CMK (cell line): ENCODE measurements around the gene SERGEF.
"Not testable (repeated sequence)": the region's sequence is repeated elsewhere in the genome, so short reads cannot be mapped to it uniquely, and the experiment has no call there.

Experiments
- DNase-seq: peaks from one replicate; pipeline ENCODE4 v3.0.0-alpha.2; 2010; ENCODE audit warnings: low read depth

SERGEF gene

DNA sequence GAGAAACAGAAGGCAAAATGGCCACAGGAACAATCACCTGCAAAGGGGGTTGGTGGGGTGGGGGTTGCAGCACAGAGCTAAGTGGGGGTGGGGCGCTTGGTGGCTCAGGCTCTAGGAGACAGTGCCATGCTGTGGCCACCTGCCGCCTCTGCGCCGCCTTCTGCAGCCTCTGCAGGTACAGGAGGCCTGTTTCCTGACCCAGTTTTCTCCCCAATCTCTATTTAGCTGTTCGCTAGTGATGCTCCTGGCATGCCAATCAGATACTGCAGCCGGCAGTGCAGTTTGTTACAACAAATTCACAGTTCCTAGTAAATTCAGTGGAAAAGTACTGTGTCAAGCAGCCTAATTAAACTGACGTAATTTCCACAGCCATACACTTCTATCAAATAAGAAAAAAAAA lies 106.4 kb downstream of the SERGEF start:
- DNase-seq = no peak

DNA sequence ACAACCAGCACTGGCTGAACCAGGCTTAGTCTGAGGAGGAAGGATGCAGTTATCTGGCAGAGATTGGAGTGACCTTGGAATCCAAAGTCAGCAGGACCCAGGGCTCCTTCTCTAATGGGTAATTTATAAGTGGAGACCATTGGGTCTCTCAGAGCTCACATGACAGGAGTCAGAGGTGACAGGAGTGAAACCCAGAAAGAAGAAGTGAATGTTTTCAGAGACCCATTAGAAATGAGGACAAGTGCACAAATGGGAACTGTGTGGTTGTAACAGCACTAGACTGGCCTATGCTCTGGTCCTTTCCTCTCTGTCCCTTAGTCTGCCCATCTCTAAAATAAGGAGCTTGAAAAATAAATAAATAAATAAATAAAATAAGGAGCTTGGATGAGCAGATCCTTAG lies 107.4 kb downstream of the SERGEF start:
- no peak for DNase-seq

DNA sequence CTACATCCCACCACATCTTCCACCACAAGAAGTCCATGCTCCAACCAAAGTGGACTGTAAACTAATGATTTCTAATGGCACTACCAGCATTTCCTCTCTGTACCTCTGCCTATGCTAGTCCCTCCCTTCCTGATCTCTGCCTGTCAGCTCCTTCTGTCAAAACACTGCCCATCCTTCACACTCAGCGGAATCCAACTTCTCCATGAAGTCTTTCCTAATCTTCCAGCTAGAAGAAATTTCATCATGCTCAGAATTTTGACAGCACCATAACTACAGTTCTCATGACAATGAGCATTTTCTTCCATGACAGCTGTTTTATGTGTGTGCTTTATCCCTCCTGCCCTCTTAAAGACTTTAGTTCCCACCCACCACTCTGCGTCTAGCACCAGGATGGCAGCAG lies 111.4 kb downstream of the SERGEF start:
- no peak for DNase-seq

- DNase-seq = no peak
These were observed 114.1 kb downstream of the SERGEF start for GRCh38 chr11:17898782-17899181.

DNA sequence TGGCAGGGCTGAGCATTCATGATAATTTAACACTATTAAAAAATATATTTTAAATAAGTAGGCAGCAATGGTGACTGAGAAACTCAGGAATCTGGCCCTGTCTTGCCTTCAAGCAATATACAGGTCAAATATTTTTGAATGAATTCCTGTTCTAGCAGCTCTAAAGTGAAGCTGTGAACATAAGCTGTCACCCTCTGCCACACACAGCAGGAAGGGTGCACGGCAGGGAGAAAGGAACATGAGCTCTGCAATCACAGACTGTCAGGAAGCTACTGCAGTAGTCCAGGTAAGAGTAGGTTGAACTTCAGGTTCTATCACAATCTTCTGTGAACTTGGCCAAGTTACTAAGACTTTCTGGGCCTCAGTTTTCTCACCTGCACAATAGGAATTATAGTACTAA lies 114.8 kb downstream of the SERGEF start:
- no peak for DNase-seq

GRCh38 chr11:17897495-17897894 lies 115.4 kb downstream of the SERGEF start:
- no peak for DNase-seq

DNA sequence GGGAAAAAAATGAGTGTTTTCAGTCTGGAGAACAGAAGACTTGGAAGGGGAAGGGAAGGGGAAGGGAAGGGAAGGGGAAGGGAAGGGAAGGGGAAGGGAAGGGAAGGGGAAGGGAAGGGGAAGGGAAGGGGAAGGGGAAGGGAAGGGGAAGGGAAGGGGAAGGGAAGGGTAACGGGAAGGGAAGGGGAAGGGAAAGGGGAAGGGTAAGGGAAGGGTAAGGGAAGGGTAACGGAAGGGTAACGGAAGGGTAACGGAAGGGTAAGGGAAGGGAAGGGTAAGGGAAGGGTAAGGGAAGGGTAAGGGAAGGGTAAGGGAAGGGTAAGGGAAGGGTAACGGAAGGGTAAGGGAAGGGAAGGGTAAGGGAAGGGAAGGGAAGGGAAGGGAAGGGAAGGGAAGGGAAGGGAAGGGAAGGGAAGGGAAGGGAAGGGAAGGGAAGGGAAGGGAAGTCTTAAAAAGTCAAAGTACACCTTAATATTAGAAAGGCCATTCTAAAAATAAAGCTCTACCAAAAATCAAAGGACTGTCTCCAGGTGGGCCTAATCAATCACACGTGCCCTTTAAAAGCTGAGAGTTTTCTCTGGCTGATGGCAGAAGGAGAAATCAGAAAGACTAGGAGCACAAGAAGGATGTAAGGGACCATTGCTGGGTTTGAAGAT lies 116.2 kb downstream of the SERGEF start:
- not testable (repeated sequence) for DNase-seq

- no peak for DNase-seq
These were observed 117.8 kb downstream of the SERGEF start for GRCh38 chr11:17894929-17895658.

GRCh38 chr11:17892409-17892808 lies 120.4 kb downstream of the SERGEF start:
- no peak for DNase-seq

GRCh38 chr11:17890325-17890724 lies 122.5 kb downstream of the SERGEF start:
- no peak for DNase-seq

- no peak for DNase-seq
These were observed 125.1 kb downstream of the SERGEF start for GRCh38 chr11:17887779-17888178.

- no peak for DNase-seq
These were observed 128.9 kb downstream of the SERGEF start for GRCh38 chr11:17883946-17884345.

- no peak for DNase-seq
These were observed 129.8 kb downstream of the SERGEF start for GRCh38 chr11:17883057-17883456.

GRCh38 chr11:17878743-17879142 lies 134.1 kb downstream of the SERGEF start:
- no peak for DNase-seq

DNA sequence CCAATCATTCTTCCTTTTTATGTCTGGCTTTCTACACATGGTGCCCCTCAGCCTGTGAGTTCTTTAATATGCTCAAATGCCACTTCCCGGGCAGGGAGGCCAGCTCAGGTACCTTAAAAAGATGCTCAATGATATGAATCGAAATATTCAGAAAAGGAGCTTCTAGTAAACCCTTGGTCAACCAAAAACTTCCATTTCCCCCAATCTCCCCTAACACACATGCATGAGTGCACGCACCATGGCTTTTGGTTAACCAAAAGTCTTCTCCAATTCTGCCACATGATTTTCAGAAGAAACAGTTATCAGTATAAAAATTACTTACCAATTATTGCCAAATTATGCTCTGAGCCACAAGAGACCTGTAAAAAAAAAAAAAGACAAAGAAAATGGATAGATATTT lies 135.0 kb downstream of the SERGEF start:
- no peak for DNase-seq

- no peak for DNase-seq
These were observed 136.0 kb downstream of the SERGEF start for GRCh38 chr11:17876827-17877226.

DNA sequence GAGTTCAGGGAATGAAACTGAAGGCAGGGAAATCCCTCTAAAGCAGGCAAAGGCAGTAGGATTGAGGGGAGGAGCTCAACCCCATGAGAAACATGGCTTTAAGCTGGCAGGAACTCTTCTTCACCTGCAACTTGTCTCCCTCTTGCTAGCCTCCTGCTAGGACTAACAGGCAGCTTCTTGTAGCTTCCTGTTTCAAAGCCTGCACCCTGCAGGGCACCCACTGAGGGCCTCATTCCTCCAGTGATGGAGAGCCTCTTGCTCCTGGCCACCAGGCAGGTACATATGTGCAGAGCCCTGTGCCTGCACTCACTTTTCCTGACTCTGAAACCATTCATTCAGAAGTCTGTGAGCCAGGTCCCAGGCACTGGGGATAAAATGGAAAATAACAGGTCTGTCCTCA lies 137.0 kb downstream of the SERGEF start:
- no peak for DNase-seq

GRCh38 chr11:17873586-17873985 lies 139.3 kb downstream of the SERGEF start:
- no peak for DNase-seq

- not testable (repeated sequence) for DNase-seq
These were observed 144.4 kb downstream of the SERGEF start for GRCh38 chr11:17868398-17868797.

- DNase-seq = no peak
These were observed 145.5 kb downstream of the SERGEF start for GRCh38 chr11:17867341-17867740.

DNA sequence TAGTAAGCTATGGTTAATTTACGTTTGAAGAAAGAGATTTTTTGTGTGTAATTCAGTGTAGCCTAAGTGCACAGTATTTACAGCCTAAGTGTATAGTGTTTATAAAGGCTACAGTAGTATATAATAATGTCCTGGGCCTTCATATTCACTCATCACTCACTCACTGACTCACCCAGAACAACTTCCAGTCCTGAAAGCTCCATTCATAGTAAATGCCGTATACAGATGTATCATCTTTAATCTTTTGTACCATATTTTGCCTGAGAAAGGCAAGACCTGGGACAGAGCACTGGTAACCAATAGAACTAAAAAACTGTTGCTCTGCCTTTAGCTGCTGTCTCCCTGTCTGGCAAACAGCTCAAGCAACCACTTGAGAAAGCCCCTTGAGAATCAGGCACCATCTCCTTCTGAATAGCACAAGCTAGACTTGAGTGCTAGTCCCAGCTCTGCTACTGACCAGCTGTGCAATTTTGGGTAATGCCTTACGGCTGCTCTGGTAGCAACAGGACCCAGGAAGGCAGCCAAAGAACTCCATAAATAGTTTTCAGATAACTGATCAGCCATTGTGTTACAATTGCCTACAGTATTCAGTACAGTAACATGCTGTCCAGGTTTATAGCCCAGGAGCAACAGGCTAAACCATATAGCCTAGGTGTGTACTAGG lies 146.9 kb downstream of the SERGEF start:
- no peak for DNase-seq

DNA sequence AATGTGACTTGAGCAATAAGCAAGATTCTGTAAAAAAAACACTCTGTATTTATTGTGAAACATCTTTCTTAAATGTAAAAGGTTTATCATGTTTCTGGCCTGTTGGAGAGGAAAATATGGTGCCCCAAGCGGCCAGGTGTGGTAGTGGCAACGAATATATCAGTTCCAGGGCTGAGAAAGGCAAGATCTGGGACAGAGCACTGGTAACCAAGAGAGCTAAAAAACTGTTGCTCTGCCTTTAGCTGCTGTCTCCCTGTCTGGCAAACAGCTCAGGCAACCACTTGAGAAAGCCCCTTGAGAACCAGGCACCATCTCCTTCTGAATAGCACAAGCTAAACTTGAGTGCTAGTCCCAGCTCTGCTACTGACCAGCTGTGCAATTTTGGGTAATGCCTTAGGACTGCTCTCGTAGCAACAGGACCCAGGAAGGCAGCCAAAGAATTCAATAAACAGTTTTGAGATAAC lies 148.3 kb downstream of the SERGEF start:
- DNase-seq = no peak
